NB4 (cell line): ENCODE data around the gene DHPS.

Experiments used
- CTCF ChIP-seq: IDR thresholded peaks from one replicate; pipeline ENCODE4 v1.5.1; 2012; ENCODE audit warnings: low read depth, low read length
- MAX ChIP-seq: IDR thresholded peaks from 2 replicates; pipeline ENCODE4 v1.6.1; 2011; ENCODE audit warnings: low read depth, low read length
- MYC ChIP-seq: IDR thresholded peaks from 2 replicates; pipeline ENCODE4 v1.6.1; 2011; ENCODE audit warnings: low read depth, low read length
- POLR2A ChIP-seq: IDR thresholded peaks from 2 replicates; pipeline ENCODE4 v1.6.1; 2011; ENCODE audit warnings: mild to moderate bottlenecking; ENCODE audit not compliant: insufficient read length; ENCODE audit errors: extremely low read depth

- no peak for TF ChIP-seq CTCF
- TF ChIP-seq MAX, result no peak
- no peak for TF ChIP-seq POLR2A
- TF ChIP-seq MYC, result no peak
These were observed 1.6 kb downstream of the DHPS start for GRCh38 chr19:12680034-12680433.
